ENCODE measurements around the gene EXOC3L4. TPM values are rescaled to one million over a fixed set of nuclear protein-coding genes. Genes with fewer than 3 reads are reported as not detected.

Gene EXOC3L4
- total and polyA plus RNA-seq, 2 donors (not counting 1 experiment from before 2014, with no cell fraction given), result 0.39 to 0.50 TPM

DNA sequence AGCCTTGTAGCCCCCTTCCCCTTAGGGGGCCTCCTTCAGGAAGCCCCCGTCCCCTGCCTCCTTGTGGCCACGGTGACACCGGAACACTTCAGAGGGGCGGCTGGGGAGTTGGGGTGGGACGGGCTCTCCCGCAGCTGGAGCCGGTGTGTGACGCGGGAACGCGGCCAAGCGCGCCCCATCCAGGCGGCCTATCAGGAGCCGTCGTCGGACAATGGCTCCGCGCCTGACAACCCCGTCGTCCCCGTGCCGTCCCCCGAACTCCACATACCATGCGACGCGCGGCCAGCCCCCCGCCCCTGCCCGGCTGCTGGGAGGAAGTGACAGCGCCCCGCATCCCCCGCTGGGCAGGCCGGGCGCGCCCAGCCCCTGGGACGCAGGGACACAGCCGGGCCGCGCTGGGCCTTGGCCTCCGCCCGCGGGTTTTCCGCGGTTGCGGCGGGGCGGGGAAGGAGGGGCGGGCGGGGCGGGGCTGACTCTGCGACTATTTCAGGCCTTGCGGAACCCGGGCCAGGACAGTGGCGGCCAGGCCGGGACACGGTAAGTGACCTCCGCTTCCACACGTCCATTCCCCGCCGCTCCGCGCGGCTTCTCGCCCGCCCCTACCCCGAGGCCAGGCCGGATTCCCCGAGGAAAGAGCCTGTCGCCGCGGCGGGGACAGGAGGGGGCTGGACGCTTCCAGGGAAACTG, 28.6 kb downstream of the EXOC3L4 start, which contains the start of gene TNFAIP2:
Gene TNFAIP2, plus strand, starts transcription at position 515 of the 687 bp plus-strand sequence. CDS start 2,997 bp downstream, outside the sequence.
- peak within 1 kb of the TSS; percentile 28 to 72 (median 43) for H3K4me3 ChIP-seq (replicated peaks in 1 of 4; ENCODE audit: control extremely low read depth in 1 of 4, insufficient read depth in 1 of 4, low read depth in 3 of 4, low read length in 4 of 4)
- H2AFZ ChIP-seq (ENCODE audit: low read length), result no peak within 1 kb of the TSS
- no peak for DNase-seq (ENCODE audit: low read depth in 2 of 2)
- H3K27ac ChIP-seq (ENCODE audit: insufficient read depth, low read length), result peak within 1 kb of the TSS; percentile 50
- H3K9me3 ChIP-seq (ENCODE audit: control insufficient read depth, insufficient read depth, low read depth, low read length), result no peaks in the 10 kb centered on the region
- peaks cover 11% of the 10 kb centered on the region for H3K36me3 ChIP-seq (ENCODE audit: control insufficient read depth, insufficient read depth, low read length)
- peak within 1 kb of the TSS; percentile 67 for H3K9ac ChIP-seq (ENCODE audit: insufficient read depth, low read length)
- TF ChIP-seq, protein P1, sequence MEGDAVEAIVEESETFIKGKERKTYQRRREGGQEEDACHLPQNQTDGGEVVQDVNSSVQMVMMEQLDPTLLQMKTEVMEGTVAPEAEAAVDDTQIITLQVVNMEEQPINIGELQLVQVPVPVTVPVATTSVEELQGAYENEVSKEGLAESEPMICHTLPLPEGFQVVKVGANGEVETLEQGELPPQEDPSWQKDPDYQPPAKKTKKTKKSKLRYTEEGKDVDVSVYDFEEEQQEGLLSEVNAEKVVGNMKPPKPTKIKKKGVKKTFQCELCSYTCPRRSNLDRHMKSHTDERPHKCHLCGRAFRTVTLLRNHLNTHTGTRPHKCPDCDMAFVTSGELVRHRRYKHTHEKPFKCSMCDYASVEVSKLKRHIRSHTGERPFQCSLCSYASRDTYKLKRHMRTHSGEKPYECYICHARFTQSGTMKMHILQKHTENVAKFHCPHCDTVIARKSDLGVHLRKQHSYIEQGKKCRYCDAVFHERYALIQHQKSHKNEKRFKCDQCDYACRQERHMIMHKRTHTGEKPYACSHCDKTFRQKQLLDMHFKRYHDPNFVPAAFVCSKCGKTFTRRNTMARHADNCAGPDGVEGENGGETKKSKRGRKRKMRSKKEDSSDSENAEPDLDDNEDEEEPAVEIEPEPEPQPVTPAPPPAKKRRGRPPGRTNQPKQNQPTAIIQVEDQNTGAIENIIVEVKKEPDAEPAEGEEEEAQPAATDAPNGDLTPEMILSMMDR (conservative IDR thresholded peaks at IDR 0.05 in 1 of 2, IDR thresholded peaks at IDR 0.05 in 1 of 2; ENCODE audit: low read depth in 1 of 2, low read length in 2 of 2), result no peak
- no peak for TF ChIP-seq EZH2 (IDR thresholded peaks at IDR 0.05; ENCODE audit: low read length, missing control alignments)
- peaks cover 30% of the 10 kb centered on the region for H3K4me1 ChIP-seq (ENCODE audit: control insufficient read depth, extremely low read depth, insufficient read depth, low read length)
- H3K27me3 ChIP-seq (ENCODE audit: control insufficient read depth, insufficient read depth, low read length), result no peaks in the 10 kb centered on the region
- H3K79me2 ChIP-seq (ENCODE audit: control insufficient read depth, insufficient read depth, low read length), result peaks cover 10% of the 10 kb centered on the region
- H4K20me1 ChIP-seq (ENCODE audit: control insufficient read depth, extremely low read depth, insufficient read depth, low read length), result no peaks in the 10 kb centered on the region
- peak within 1 kb of the TSS; percentile 84 for H3K4me2 ChIP-seq (ENCODE audit: extremely low read depth, insufficient read depth, low read length)

DNA sequence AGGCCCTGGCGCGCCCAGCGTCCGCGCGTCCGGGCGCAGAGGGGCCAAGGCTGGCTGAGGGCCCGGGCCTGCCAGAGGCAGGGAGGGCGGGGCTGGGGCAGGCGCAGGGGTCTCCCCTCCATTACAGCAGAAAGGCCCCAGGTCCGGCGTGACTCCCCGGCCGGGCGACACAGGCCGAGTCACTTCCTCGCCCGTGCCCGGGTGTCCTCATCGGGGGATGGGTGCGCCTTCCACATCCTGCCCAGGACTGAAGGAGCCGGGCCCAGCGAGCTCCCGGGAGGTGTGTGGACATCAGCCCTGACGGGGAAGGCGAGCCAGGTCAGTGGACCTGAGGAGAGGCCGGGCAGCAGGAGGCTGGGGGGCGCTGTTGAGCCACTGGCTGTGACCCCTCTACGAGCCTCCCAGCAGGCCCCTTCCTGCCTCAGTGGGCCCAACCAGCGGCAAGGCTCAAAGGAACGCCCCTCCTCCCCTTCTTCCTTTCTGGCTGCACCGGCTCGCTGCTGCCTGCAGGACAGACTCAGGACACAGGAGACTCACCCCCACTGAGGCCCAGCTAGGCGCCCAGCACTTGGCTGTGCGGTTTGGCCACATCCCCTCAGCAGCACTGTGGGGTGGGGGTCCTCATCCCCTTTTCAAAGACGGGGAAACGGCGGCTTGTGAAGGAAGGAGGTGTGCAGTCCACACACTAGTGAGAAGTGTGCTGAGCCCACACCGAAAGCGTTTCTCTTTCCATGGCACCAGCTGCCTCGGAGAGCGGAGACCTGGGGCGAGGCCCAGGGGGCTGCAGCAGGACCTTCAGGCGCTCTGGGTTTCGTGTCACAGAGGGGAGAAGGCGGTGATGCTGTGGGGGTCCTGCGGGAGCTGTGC, 29.3 kb downstream of the EXOC3L4 start:
- Histone ChIP-seq H4K20me1 (ENCODE audit: control insufficient read depth, extremely low read depth, insufficient read depth, low read length) (no peaks in the 10 kb centered on the region), H3K4me2 (ENCODE audit: extremely low read depth, insufficient read depth, low read length) (peak overlapping the region; percentile 84), H3K36me3 (ENCODE audit: control insufficient read depth, insufficient read depth, low read length) (peaks cover 13% of the 10 kb centered on the region), H3K79me2 (ENCODE audit: control insufficient read depth, insufficient read depth, low read length) (peaks cover 10% of the 10 kb centered on the region), H3K4me1 (ENCODE audit: control insufficient read depth, extremely low read depth, insufficient read depth, low read length) (peaks cover 31% of the 10 kb centered on the region), H3K4me3 (replicated peaks in 1 of 4; ENCODE audit: control extremely low read depth in 1 of 4, insufficient read depth in 1 of 4, low read depth in 3 of 4, low read length in 4 of 4) (peak overlapping the region; percentile 28 to 72 (median 43)), H2AFZ (ENCODE audit: low read length) (no peak overlapping the region), H3K9me3 (ENCODE audit: control insufficient read depth, insufficient read depth, low read depth, low read length) (no peaks in the 10 kb centered on the region), H3K27me3 (ENCODE audit: control insufficient read depth, insufficient read depth, low read length) (no peaks in the 10 kb centered on the region), H3K27ac (ENCODE audit: insufficient read depth, low read length) (no peak overlapping the region), H3K9ac (ENCODE audit: insufficient read depth, low read length) (peak overlapping the region; percentile 67)
- TF ChIP-seq, protein P1 (conservative IDR thresholded peaks at IDR 0.05 in 1 of 2, IDR thresholded peaks at IDR 0.05 in 1 of 2; ENCODE audit: low read depth in 1 of 2, low read length in 2 of 2), result peak; percentile 42 to 45
- no peak for TF ChIP-seq EZH2 (IDR thresholded peaks at IDR 0.05; ENCODE audit: low read length, missing control alignments)
- no peak for DNase-seq (ENCODE audit: low read depth in 2 of 2)

- Histone ChIP-seq H3K9me3 (ENCODE audit: control insufficient read depth, insufficient read depth, low read depth, low read length) (no peaks in the 10 kb centered on the region), H3K36me3 (ENCODE audit: control insufficient read depth, insufficient read depth, low read length) (peaks cover 13% of the 10 kb centered on the region), H2AFZ (ENCODE audit: low read length) (no peak overlapping the region), H3K79me2 (ENCODE audit: control insufficient read depth, insufficient read depth, low read length) (peaks cover 10% of the 10 kb centered on the region), H3K4me3 (replicated peaks in 1 of 4; ENCODE audit: control extremely low read depth in 1 of 4, insufficient read depth in 1 of 4, low read depth in 3 of 4, low read length in 4 of 4) (peak overlapping the region in 2 of 4 experiments; percentile 53 to 72), H3K27ac (ENCODE audit: insufficient read depth, low read length) (no peak overlapping the region), H3K4me2 (ENCODE audit: extremely low read depth, insufficient read depth, low read length) (peak overlapping the region; percentile 84), H4K20me1 (ENCODE audit: control insufficient read depth, extremely low read depth, insufficient read depth, low read length) (no peaks in the 10 kb centered on the region), H3K27me3 (ENCODE audit: control insufficient read depth, insufficient read depth, low read length) (no peaks in the 10 kb centered on the region), H3K9ac (ENCODE audit: insufficient read depth, low read length) (no peak overlapping the region), H3K4me1 (ENCODE audit: control insufficient read depth, extremely low read depth, insufficient read depth, low read length) (peaks cover 31% of the 10 kb centered on the region)
- TF ChIP-seq EZH2 (IDR thresholded peaks at IDR 0.05; ENCODE audit: low read length, missing control alignments), result no peak
- TF ChIP-seq, protein P1 (conservative IDR thresholded peaks at IDR 0.05 in 1 of 2, IDR thresholded peaks at IDR 0.05 in 1 of 2; ENCODE audit: low read depth in 1 of 2, low read length in 2 of 2), result no peak
- no peak for DNase-seq (ENCODE audit: low read depth in 2 of 2)
Measured at GRCh38 chr14:103124501-103125001, 30.0 kb downstream of the EXOC3L4 start.
